NCI-H82 (cell line): Measurements from ENCODE around the gene SPATA3.

Experiments used
- DNase-seq: peaks from one replicate; lab custom pipeline; 2025; lab: John Stamatoyannopoulos, UW

The SPATA3 gene

GRCh38 chr2:231029563-231029962 lies 33.6 kb downstream of the SPATA3 start:
- DNase-seq, result no peak

- DNase-seq, result no peak
Measured at GRCh38 chr2:231030725-231031124, 34.8 kb downstream of the SPATA3 start.

- no peak for DNase-seq
Measured at GRCh38 chr2:231032575-231033140, 36.7 kb downstream of the SPATA3 start.

- DNase-seq, result no peak
Measured at GRCh38 chr2:231033147-231034132, 37.5 kb downstream of the SPATA3 start.

- DNase-seq, result no peak
Measured at GRCh38 chr2:231034291-231034882, 38.5 kb downstream of the SPATA3 start.

- DNase-seq, result no peak
Measured at GRCh38 chr2:231036131-231036530, 40.2 kb downstream of the SPATA3 start.

GRCh38 chr2:231036578-231037106 lies 40.7 kb downstream of the SPATA3 start:
- DNase-seq, result no peak

- peak; percentile 19 for DNase-seq
Measured at GRCh38 chr2:231037202-231037730, 41.3 kb downstream of the SPATA3 start, which contains the start of gene C2orf72. Gene C2orf72 (plus strand): TSS chr2:231037523. CDS start chr2:231037566, 43 bp downstream.

GRCh38 chr2:231037731-231038482 lies 42.0 kb downstream of the SPATA3 start:
- no peak for DNase-seq

GRCh38 chr2:231038483-231039293 lies 42.8 kb downstream of the SPATA3 start:
- no peak for DNase-seq

GRCh38 chr2:231039294-231039664 lies 43.4 kb downstream of the SPATA3 start:
- DNase-seq, result no peak

- peak; percentile 23 for DNase-seq
Measured at GRCh38 chr2:231039821-231040364, 44.0 kb downstream of the SPATA3 start.

- no peak for DNase-seq
Measured at GRCh38 chr2:231041061-231041689, 45.3 kb downstream of the SPATA3 start.

GRCh38 chr2:231043796-231044195 lies 47.9 kb downstream of the SPATA3 start:
- DNase-seq, result no peak

- DNase-seq, result no peak
Measured at GRCh38 chr2:231046916-231047273, 51.0 kb downstream of the SPATA3 start.

GRCh38 chr2:231047274-231047922 lies 51.5 kb downstream of the SPATA3 start:
- no peak for DNase-seq

GRCh38 chr2:231047923-231048915 lies 52.3 kb downstream of the SPATA3 start:
- peak; percentile 64 for DNase-seq
